NB4 (cell line): ENCODE measurements around the gene TTYH3.

Experiments
- MYC ChIP-seq: IDR thresholded peaks from 2 replicates; pipeline ENCODE4 v1.6.1; 2011; ENCODE audit warnings: low read depth, low read length
- POLR2A ChIP-seq: IDR thresholded peaks from 2 replicates; pipeline ENCODE4 v1.6.1; 2011; ENCODE audit warnings: mild to moderate bottlenecking; ENCODE audit not compliant: insufficient read length; ENCODE audit errors: extremely low read depth
- TF ChIP-seq, protein P1 (sequence below): IDR thresholded peaks from one replicate; pipeline ENCODE4 v1.5.1; 2012; ENCODE audit warnings: low read depth, low read length

DNA sequence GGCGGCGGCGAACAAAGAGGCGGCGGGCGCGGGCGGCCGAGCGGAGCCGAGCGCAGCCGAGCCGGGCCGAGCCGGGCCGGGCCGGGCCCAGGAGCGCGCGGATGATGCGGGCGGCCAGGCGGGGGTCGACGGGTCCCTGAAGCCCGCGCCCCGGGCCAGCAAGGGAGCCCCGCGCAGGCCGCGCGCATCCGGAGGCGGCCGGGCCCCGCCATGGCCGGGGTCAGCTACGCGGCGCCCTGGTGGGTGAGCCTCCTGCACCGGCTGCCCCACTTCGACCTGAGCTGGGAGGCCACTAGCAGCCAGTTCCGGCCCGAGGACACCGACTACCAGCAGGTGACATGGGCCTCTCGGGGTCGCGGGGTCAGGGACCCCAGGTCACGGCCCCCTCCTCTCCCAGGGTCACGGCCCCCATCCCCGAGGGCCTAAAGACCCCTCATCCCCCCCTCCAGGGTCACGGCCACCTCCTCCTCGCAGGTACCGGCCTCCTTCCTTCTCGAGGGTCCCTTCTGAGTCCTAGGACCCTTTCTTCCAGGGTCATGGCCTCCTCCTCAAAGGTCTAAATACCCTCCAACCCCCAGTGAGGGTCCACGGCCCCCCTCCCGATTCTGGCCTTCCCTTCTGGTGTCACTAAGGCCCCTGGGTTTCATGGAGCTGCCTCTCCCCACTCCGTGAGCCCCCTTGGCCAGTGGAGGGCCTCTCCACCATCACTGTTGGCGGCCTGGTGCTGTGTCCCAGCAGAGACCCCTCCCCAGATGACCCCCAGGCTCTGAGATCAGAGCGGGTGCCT lies at the start of gene TTYH3:
- TF ChIP-seq, protein P1, sequence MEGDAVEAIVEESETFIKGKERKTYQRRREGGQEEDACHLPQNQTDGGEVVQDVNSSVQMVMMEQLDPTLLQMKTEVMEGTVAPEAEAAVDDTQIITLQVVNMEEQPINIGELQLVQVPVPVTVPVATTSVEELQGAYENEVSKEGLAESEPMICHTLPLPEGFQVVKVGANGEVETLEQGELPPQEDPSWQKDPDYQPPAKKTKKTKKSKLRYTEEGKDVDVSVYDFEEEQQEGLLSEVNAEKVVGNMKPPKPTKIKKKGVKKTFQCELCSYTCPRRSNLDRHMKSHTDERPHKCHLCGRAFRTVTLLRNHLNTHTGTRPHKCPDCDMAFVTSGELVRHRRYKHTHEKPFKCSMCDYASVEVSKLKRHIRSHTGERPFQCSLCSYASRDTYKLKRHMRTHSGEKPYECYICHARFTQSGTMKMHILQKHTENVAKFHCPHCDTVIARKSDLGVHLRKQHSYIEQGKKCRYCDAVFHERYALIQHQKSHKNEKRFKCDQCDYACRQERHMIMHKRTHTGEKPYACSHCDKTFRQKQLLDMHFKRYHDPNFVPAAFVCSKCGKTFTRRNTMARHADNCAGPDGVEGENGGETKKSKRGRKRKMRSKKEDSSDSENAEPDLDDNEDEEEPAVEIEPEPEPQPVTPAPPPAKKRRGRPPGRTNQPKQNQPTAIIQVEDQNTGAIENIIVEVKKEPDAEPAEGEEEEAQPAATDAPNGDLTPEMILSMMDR = no peak
- TF ChIP-seq POLR2A = no peak
- TF ChIP-seq MYC = no peak
